Fibroblast of lung (primary cell): ENCODE results near the gene CIITA. TPM values are rescaled to one million over a fixed set of nuclear protein-coding genes. Genes with fewer than 3 reads are reported as not detected.

Source experiments
- DNase-seq, 2 donors: peaks; one replicate each; pipeline versions ENCODE4 v3.0.0 to v3.0.0-alpha.2; 2010; ENCODE audit warnings: low read depth in 2 of 2
- H2AFZ ChIP-seq: 2 replicates; pipeline ENCODE4 v1.5.1; 2012; ENCODE audit warnings: low read length, control low read depth, inconsistent platforms
- H3K27ac ChIP-seq: 2 replicates; pipeline ENCODE4 v1.5.1; 2011; ENCODE audit warnings: low read length, control low read depth; ENCODE audit not compliant: insufficient read depth
- H3K27me3 ChIP-seq: 2 replicates; pipeline ENCODE4 v1.5.1; 2011; ENCODE audit warnings: mild to moderate bottlenecking, low read length; ENCODE audit not compliant: control insufficient read depth, insufficient read depth
- H3K36me3 ChIP-seq: 2 replicates; pipeline ENCODE4 v1.5.1; 2011; ENCODE audit warnings: low read length; ENCODE audit not compliant: control insufficient read depth, insufficient read depth
- H3K4me1 ChIP-seq: 2 replicates; pipeline ENCODE4 v1.5.1; 2011; ENCODE audit warnings: low read length; ENCODE audit not compliant: control insufficient read depth, insufficient read depth; ENCODE audit errors: extremely low read depth
- H3K4me2 ChIP-seq: 2 replicates; pipeline ENCODE4 v1.5.1; 2011; ENCODE audit warnings: low read length, control low read depth; ENCODE audit not compliant: insufficient read depth; ENCODE audit errors: extremely low read depth
- H3K4me3 ChIP-seq, 4 experiments: fragments of 200-600 bp in 1 of 4; sonication (generic) in 1 of 4; replicated peaks in 1 of 4; 2 replicates each; pipeline ENCODE4 v1.5.1; 2011 to 2016; ENCODE audit warnings: low read length in 4 of 4, low read depth in 3 of 4, mild to moderate bottlenecking in 3 of 4, control low read depth in 2 of 4, inconsistent platforms in 1 of 4, mixed read lengths in 1 of 4; ENCODE audit not compliant: insufficient read depth in 1 of 4; ENCODE audit errors: control extremely low read depth in 1 of 4
- H3K79me2 ChIP-seq: 2 replicates; pipeline ENCODE4 v1.5.1; 2012; ENCODE audit warnings: mild to moderate bottlenecking, low read length, inconsistent platforms; ENCODE audit not compliant: control insufficient read depth, insufficient read depth
- H3K9ac ChIP-seq: 2 replicates; pipeline ENCODE4 v1.5.1; 2011; ENCODE audit warnings: mild to moderate bottlenecking, low read length, control low read depth; ENCODE audit not compliant: insufficient read depth
- H3K9me3 ChIP-seq: 2 replicates; pipeline ENCODE4 v1.5.1; 2012; ENCODE audit warnings: low read depth, low read length; ENCODE audit not compliant: control insufficient read depth, insufficient read depth
- H4K20me1 ChIP-seq: 2 replicates; pipeline ENCODE4 v1.5.1; 2011; ENCODE audit warnings: low read length; ENCODE audit not compliant: control insufficient read depth, insufficient read depth; ENCODE audit errors: extremely low read depth
- CTCF ChIP-seq, 2 donors: IDR thresholded peaks in 1 of 2; conservative IDR thresholded peaks in 1 of 2; 1 replicate in 1 of 2; 2 replicates in 1 of 2; pipeline ENCODE4 v1.5.1; 2011 to 2012; ENCODE audit warnings: low read length in 2 of 2, control low read depth in 1 of 2, inconsistent platforms in 1 of 2, low read depth in 1 of 2, mild to moderate bottlenecking in 1 of 2
- EZH2 ChIP-seq: IDR thresholded peaks from 2 replicates; pipeline ENCODE4 v1.5.1; 2012; ENCODE audit warnings: low read length, control low read depth, mild to moderate bottlenecking; ENCODE audit errors: missing control alignments
- polyA plus RNA-seq, 2 donors: library from polyadenylated mRNA; depleted of rRNA in 1 of 2; stranded (reverse) in 1 of 2; unstranded in 1 of 2; fragments of >200 nt; gene quantifications; 2 replicates each; pipeline ENCODE4 v1.2.1, GENCODE V29; 2011 to 2012; ENCODE audit warnings: missing spikeins in 1 of 2
- total RNA-seq: library from RNA; depleted of rRNA; stranded (reverse); fragments of >200 nt; gene quantifications from 2 replicates; pipeline ENCODE4 v1.2.1, GENCODE V29; 2014

The CIITA gene
- total and polyA plus RNA-seq, 2 donors (not counting 1 experiment from before 2014, with no cell fraction given) = 0.27 to 0.66 TPM

- TF ChIP-seq CTCF (conservative IDR thresholded peaks at IDR 0.05 in 1 of 2, IDR thresholded peaks at IDR 0.05 in 1 of 2; ENCODE audit: low read depth in 1 of 2, low read length in 2 of 2) (no peak), EZH2 (no peak)
- Histone ChIP-seq H3K4me2 (no peak overlapping the region), H3K79me2 (no peaks in the 10 kb centered on the region), H3K27me3 (no peaks in the 10 kb centered on the region), H3K9me3 (no peaks in the 10 kb centered on the region), H3K4me3 (no peak overlapping the region), H3K9ac (no peak overlapping the region), H3K36me3 (no peaks in the 10 kb centered on the region), H2AFZ (no peak overlapping the region), H4K20me1 (no peaks in the 10 kb centered on the region), H3K4me1 (no peaks in the 10 kb centered on the region), H3K27ac (no peak overlapping the region)
- DNase-seq = no peak
Measured at GRCh38 chr16:10902999-10903398, 26.0 kb downstream of the CIITA start.

- H3K36me3 ChIP-seq = no peaks in the 10 kb centered on the region
- no peaks in the 10 kb centered on the region for H3K4me1 ChIP-seq
- H3K27me3 ChIP-seq = peaks cover 12% of the 10 kb centered on the region
- H4K20me1 ChIP-seq = no peaks in the 10 kb centered on the region
- no peak for DNase-seq
- H3K4me2 ChIP-seq = no peak overlapping the region
- no peak overlapping the region for H2AFZ ChIP-seq
- H3K4me3 ChIP-seq = no peak overlapping the region
- no peak overlapping the region for H3K9ac ChIP-seq
- no peaks in the 10 kb centered on the region for H3K79me2 ChIP-seq
- no peaks in the 10 kb centered on the region for H3K9me3 ChIP-seq
- H3K27ac ChIP-seq = no peak overlapping the region
- TF ChIP-seq EZH2 = no peak
- no peak for TF ChIP-seq CTCF (conservative IDR thresholded peaks at IDR 0.05 in 1 of 2, IDR thresholded peaks at IDR 0.05 in 1 of 2; ENCODE audit: low read depth in 1 of 2, low read length in 2 of 2)
Measured at GRCh38 chr16:10906482-10906881, 29.5 kb downstream of the CIITA start.

- Histone ChIP-seq H3K9ac (no peak overlapping the region), H3K4me1 (no peaks in the 10 kb centered on the region), H3K4me3 (no peak overlapping the region)
Measured at GRCh38 chr16:10906914-10907756, 30.1 kb downstream of the CIITA start.

More at GRCh38 chr16:10906914-10907756, 30.1 kb downstream of the CIITA start:
- no peak for TF ChIP-seq CTCF (conservative IDR thresholded peaks at IDR 0.05 in 1 of 2, IDR thresholded peaks at IDR 0.05 in 1 of 2; ENCODE audit: low read depth in 1 of 2, low read length in 2 of 2)
- no peak for TF ChIP-seq EZH2
- Histone ChIP-seq H2AFZ (no peak overlapping the region), H3K27ac (no peak overlapping the region), H4K20me1 (no peaks in the 10 kb centered on the region), H3K79me2 (no peaks in the 10 kb centered on the region), H3K4me2 (no peak overlapping the region), H3K36me3 (no peaks in the 10 kb centered on the region), H3K27me3 (peaks cover 12% of the 10 kb centered on the region), H3K9me3 (no peaks in the 10 kb centered on the region)
- DNase-seq = no peak
